K562 (cell line): ENCODE measurements around the gene EIF4E. TPM values are rescaled to one million over a fixed set of nuclear protein-coding genes. Genes with fewer than 3 reads are reported as not detected.

Experiments used
- HNRNPL ChIP-seq: fragments of 200-400 bp; formaldehyde crosslinking; IDR thresholded peaks from 2 replicates; pipeline ENCODE4 v1.6.1; 2017; ENCODE audit warnings: low read depth, mild to moderate bottlenecking, low read length
- STAT5A ChIP-seq: IDR thresholded peaks from 2 replicates; pipeline ENCODE4 v1.6.1; 2012; ENCODE audit warnings: low read length, inconsistent platforms, borderline replicate concordance
- ZC3H4 ChIP-seq: sonication (generic); formaldehyde crosslinking; IDR thresholded peaks from 2 replicates; pipeline ENCODE4 v1.9.0; 2021; ENCODE audit warnings: missing genetic modification reagents, borderline replicate concordance
- ZNF311 ChIP-seq: fragments of 250-450 bp; sonication (Bioruptor Pico); IDR thresholded peaks from 2 replicates; pipeline ENCODE4 v1.4.0; 2020; ENCODE audit warnings: mild to moderate bottlenecking, moderate library complexity
- ZNF778 ChIP-seq: fragments of 450-650 bp; formaldehyde crosslinking; IDR thresholded peaks from 2 replicates; pipeline ENCODE4 v1.4.0; 2020; ENCODE audit warnings: mild to moderate bottlenecking, moderate library complexity
- polyA plus RNA-seq, 8 experiments: library from polyadenylated mRNA; depleted of rRNA in 4 of 8; stranded (reverse) in 5 of 8; unstranded in 3 of 8; fragments of >200 nt; fragmentation: Nextera tagmentation in 2 of 8; fragmentation: Illumina TruSeq in 1 of 8; extraction: Ambion mirVana in 2 of 8; extraction: Trizol in 1 of 8; gene quantifications; 2 replicates each; pipeline versions ENCODE4 v1.2.1 to v1.2.3, GENCODE V29; 2011 to 2014; ENCODE audit warnings: inconsistent platforms in 1 of 8, missing spikeins in 1 of 8
- total RNA-seq, 7 experiments: library from RNA; depleted of rRNA in 6 of 7; stranded (reverse); fragments of >200 nt in 6 of 7; fragmentation: Illumina TruSeq in 2 of 7; extraction: Trizol in 2 of 7; gene quantifications; 2 replicates each; pipeline versions ENCODE4 v1.2.1 to v1.2.3, GENCODE V29; 2011 to 2021; ENCODE audit warnings: low replicate concordance in 1 of 7
- TF ChIP-seq, protein P1 (sequence below): fragments of 450-650 bp; IDR thresholded peaks from 2 replicates; pipeline ENCODE4 v1.6.1; 2016; ENCODE audit warnings: low read depth
- TF ChIP-seq, protein P2 (sequence below): IDR thresholded peaks from 2 replicates; pipeline ENCODE4 v1.6.1; 2012; ENCODE audit warnings: low read depth, low read length, improper control_type of control experiment, borderline replicate concordance
- TF ChIP-seq, protein P3 (sequence below): sonication (generic); formaldehyde crosslinking; IDR thresholded peaks from 2 replicates; pipeline ENCODE4 v1.8.1; 2023; ENCODE audit warnings: missing genetic modification reagents, mild to moderate bottlenecking, borderline replicate concordance

EIF4E gene
- total and polyA plus RNA-seq, 9 of the 15 experiments (the other 6 are each of a cell fraction or from before 2014, with no cell fraction given): 164 to 489 (median 179) TPM

DNA sequence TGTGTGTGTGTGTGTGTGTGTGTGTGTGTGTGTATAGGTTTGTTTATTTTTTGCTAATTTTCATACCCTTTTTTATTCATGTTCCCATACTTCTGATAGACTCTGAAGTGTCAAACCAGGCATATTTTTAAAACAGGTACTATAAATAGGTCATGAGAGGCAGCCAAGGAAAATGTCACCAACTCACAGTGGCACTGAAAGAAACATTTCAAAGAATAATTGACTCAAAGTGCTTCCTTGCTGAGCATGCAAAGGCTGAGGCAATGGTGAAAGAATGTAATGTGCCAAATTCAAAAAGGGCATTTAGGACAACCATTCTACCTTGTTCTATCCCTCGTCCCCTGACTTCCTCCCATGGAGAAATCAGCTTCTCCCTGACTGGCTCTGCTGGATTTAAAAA lies 95.5 kb downstream of the EIF4E start (continued):
- TF ChIP-seq, protein P1, sequence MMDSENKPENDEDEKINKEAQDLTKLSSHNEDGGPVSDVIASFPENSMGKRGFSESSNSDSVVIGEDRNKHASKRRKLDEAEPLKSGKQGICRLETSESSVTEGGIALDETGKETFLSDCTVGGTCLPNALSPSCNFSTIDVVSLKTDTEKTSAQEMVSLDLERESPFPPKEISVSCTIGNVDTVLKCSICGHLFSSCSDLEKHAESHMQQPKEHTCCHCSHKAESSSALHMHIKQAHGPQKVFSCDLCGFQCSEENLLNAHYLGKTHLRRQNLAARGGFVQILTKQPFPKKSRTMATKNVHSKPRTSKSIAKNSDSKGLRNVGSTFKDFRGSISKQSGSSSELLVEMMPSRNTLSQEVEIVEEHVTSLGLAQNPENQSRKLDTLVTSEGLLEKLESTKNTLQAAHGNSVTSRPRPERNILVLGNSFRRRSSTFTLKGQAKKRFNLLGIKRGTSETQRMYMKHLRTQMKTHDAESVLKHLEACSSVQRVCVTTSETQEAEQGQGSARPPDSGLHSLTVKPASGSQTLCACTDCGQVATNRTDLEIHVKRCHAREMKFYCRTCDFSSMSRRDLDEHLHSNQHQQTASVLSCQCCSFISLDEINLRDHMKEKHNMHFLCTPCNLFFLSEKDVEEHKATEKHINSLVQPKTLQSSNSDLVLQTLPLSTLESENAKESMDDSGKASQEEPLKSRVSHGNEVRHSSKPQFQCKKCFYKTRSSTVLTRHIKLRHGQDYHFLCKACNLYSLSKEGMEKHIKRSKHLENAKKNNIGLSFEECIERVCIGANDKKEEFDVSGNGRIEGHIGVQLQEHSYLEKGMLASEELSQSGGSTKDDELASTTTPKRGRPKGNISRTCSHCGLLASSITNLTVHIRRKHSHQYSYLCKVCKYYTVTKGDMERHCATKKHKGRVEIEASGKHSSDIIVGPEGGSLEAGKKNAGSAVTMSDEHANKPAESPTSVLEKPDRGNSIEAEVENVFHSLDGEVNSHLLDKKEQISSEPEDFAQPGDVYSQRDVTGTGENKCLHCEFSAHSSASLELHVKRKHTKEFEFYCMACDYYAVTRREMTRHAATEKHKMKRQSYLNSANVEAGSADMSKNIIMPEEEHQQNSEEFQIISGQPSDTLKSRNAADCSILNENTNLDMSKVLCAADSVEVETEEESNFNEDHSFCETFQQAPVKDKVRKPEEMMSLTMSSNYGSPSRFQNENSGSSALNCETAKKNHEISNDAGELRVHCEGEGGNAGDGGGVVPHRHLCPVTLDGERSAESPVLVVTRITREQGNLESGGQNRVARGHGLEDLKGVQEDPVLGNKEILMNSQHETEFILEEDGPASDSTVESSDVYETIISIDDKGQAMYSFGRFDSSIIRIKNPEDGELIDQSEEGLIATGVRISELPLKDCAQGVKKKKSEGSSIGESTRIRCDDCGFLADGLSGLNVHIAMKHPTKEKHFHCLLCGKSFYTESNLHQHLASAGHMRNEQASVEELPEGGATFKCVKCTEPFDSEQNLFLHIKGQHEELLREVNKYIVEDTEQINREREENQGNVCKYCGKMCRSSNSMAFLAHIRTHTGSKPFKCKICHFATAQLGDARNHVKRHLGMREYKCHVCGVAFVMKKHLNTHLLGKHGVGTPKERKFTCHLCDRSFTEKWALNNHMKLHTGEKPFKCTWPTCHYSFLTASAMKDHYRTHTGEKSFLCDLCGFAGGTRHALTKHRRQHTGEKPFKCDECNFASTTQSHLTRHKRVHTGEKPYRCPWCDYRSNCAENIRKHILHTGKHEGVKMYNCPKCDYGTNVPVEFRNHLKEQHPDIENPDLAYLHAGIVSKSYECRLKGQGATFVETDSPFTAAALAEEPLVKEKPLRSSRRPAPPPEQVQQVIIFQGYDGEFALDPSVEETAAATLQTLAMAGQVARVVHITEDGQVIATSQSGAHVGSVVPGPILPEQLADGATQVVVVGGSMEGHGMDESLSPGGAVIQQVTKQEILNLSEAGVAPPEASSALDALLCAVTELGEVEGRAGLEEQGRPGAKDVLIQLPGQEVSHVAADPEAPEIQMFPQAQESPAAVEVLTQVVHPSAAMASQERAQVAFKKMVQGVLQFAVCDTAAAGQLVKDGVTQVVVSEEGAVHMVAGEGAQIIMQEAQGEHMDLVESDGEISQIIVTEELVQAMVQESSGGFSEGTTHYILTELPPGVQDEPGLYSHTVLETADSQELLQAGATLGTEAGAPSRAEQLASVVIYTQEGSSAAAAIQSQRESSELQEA: no peak
- TF ChIP-seq ZNF311 (CRISPR knock-in tag) (no peak), STAT5A (no peak), ZNF778 (CRISPR knock-in tag) (no peak), ZC3H4 (no peak), HNRNPL (no peak)
- TF ChIP-seq, protein P2, sequence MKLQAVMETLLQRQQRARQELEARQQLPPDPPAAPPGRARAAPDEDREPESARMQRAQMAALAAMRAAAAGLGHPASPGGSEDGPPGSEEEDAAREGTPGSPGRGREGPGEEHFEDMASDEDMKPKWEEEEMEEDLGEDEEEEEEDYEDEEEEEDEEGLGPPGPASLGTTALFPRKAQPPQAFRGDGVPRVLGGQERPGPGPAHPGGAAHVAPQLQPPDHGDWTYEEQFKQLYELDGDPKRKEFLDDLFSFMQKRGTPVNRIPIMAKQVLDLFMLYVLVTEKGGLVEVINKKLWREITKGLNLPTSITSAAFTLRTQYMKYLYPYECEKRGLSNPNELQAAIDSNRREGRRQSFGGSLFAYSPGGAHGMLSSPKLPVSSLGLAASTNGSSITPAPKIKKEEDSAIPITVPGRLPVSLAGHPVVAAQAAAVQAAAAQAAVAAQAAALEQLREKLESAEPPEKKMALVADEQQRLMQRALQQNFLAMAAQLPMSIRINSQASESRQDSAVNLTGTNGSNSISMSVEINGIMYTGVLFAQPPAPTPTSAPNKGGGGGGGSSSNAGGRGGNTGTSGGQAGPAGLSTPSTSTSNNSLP: no peak
- TF ChIP-seq, protein P3, sequence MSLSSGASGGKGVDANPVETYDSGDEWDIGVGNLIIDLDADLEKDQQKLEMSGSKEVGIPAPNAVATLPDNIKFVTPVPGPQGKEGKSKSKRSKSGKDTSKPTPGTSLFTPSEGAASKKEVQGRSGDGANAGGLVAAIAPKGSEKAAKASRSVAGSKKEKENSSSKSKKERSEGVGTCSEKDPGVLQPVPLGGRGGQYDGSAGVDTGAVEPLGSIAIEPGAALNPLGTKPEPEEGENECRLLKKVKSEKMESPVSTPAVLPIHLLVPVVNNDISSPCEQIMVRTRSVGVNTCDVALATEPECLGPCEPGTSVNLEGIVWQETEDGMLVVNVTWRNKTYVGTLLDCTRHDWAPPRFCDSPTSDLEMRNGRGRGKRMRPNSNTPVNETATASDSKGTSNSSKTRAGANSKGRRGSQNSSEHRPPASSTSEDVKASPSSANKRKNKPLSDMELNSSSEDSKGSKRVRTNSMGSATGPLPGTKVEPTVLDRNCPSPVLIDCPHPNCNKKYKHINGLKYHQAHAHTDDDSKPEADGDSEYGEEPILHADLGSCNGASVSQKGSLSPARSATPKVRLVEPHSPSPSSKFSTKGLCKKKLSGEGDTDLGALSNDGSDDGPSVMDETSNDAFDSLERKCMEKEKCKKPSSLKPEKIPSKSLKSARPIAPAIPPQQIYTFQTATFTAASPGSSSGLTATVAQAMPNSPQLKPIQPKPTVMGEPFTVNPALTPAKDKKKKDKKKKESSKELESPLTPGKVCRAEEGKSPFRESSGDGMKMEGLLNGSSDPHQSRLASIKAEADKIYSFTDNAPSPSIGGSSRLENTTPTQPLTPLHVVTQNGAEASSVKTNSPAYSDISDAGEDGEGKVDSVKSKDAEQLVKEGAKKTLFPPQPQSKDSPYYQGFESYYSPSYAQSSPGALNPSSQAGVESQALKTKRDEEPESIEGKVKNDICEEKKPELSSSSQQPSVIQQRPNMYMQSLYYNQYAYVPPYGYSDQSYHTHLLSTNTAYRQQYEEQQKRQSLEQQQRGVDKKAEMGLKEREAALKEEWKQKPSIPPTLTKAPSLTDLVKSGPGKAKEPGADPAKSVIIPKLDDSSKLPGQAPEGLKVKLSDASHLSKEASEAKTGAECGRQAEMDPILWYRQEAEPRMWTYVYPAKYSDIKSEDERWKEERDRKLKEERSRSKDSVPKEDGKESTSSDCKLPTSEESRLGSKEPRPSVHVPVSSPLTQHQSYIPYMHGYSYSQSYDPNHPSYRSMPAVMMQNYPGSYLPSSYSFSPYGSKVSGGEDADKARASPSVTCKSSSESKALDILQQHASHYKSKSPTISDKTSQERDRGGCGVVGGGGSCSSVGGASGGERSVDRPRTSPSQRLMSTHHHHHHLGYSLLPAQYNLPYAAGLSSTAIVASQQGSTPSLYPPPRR (CRISPR knock-in tag): no peak
